RPMI8226 (cell line): ENCODE measurements around the gene WDR4.
A peak's percentile ranks its signal among the peaks of the same experiment; 100 is the strongest.
"Not testable (repeated sequence)": the region's sequence is repeated elsewhere in the genome, so short reads cannot be mapped to it uniquely, and the experiment has no call there.

ENCODE experiments used
- DNase-seq: peaks from one replicate; pipeline ENCODE4 v3.0.0-alpha.2; 2015

Gene WDR4

DNA sequence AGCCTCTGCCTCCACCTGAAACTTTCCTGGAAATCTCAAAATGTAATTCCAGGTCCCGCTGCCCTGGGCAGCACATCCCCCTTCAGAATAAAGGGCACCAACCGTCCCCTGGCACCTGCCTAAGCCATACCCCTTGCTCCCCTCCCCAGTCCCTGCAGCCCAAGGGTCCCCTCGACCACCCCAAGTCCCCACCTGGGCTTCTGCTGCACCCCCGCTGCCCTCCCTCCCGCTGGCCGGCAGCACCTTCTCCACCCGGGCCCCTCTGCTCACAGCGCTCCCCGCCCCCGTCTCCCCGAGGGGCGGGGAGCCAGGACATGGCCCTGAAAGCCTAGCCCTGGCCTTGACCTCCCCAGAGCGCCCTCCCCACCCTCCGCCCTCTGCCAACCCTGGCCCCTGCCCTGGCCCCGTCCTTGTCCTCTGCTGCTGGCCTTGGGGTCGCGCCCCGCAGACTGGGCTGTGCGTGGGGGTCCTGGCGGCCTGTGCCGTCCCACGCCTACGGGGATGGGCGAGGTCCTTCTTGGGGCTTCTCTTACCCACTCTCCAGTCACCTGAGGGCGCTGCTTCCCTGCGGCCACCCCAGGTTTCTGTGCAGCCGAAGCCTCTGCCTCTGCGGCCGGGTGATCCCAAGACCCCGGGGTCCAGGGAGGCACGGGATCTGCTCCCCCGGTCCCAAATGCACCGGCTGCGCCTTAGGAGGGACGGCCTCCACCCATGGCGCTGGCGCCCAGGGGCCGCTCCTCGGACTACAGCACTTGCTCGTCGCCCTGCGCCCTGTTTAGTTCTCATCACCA, 41.7 kb downstream of the WDR4 start:
- no peak for DNase-seq

GRCh38 chr21:42836767-42837301, 42.5 kb downstream of the WDR4 start:
- no peak for DNase-seq

- DNase-seq: no peak
Measured at GRCh38 chr21:42836402-42836666, 43.0 kb downstream of the WDR4 start.

- no peak for DNase-seq
Measured at GRCh38 chr21:42835611-42836401, 43.5 kb downstream of the WDR4 start.

DNA sequence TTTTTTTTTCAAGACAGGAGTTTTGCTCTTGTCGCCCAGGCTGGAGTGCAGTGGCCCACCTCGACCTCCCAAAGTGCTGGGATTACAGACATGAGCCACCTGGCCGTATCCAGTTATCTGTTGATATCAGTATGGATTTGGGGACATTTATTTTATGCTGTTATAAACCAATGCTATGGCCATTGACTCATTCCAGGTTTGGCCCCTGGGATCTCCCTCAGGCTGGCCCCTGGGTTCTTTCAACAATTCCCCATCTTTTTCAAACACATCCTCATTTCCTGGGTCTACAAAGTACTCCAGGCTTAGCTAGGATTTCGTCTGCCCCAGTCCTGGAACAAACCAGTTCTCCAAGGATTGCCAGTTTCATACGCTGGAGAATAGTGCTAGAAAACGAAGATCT, 44.1 kb downstream of the WDR4 start:
- DNase-seq: no peak

DNA sequence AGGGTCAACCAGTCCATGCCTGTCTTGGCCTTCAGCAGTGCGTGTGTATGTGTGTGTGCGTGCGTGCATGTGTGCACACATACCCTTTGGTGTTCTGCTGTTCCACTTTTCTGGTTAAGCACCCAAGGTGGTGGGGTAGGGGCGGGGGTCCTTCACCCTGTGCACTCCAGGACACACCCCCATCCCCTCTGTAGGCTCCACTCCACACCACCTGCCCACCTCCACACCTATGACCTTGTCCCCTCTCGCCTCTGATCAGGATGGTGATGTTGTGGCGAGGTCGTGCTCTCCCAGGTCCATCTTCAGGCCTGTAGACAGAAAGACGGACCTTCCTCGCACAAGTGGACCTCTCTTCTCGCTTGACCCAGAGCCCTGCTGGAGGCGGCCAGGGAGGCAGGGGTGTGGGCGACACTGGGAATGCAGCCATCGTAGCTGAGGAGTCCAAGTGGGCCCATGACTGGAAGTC, 44.6 kb downstream of the WDR4 start:
- no peak for DNase-seq

DNA sequence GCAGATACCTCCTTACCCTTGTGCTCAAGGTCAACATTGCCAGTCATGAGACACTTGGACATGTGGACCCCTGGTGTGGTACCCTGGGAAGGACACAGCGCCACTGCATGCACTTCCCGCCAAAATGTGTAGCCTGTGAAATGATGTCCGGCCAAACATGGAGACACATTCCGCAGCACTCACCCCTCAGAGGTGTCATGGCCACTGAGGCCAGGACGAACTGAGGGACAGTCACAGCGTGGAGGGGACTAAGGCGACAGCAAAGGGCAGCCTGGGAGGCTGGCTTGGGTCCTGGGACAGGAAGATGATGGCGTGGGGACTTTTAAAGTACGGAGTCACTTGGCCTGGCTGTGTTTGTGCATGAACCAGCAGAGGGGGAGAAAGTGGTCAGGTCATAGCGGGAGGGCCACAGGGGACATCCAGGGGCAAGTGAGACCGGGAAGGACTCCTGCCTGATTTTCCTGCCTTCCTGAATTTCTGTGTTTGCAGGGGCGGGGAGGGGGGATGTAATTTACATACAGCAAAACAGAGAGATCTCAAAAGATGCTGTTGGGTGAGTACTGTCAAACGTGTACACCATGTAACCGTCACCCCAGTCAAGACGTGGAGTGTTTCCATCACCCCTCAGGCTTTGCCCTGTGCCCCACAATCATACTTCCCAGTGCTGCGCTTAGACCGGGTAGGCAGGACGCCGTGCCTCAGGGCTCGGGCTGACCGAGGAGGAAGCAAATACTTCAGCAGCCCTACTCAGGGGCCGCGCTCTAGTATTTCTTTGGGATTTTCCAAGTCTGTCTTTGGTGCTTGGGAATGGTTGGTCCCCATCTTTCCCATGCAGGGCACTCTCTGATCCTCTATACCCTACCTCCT, 45.2 kb downstream of the WDR4 start:
- no peak for DNase-seq

DNA sequence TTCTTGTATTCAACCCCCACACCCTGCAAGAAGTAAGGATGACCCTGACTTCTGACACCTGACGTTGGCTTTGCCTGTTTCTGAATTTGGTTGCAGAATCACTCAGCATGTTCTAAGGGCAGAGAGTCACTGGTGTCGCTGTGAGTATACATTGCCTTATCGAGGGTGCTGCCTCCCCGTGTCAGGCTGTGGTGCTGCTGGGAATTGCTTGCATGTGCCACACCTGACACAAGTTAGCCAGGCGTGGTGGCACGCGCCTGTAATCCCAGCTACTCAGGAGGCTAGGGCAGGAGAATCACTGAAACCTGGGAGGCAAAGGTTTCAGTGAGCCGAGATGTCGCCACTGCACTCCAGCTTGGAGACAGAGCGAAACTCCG, 45.9 kb downstream of the WDR4 start:
- peak; percentile 66 for DNase-seq

DNA sequence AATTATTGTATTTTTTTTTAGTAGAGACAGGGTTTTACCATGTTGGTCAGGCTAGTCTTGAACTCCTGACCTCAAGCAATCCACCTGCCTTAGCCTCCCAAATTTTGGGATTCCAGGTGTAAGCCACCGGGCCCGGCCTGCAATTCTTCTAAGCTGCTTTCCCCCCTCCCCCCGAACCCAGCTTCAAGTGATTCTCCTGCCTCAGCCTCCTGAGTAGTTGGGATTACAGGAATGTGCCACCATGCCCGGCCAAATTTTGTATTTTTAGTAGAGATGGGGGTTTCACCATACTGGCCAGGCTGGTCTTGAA, 47.1 kb downstream of the WDR4 start:
- DNase-seq: not testable (repeated sequence)

- peak; percentile 59 for DNase-seq
Measured at GRCh38 chr21:42830456-42831455, 48.6 kb downstream of the WDR4 start.

DNA sequence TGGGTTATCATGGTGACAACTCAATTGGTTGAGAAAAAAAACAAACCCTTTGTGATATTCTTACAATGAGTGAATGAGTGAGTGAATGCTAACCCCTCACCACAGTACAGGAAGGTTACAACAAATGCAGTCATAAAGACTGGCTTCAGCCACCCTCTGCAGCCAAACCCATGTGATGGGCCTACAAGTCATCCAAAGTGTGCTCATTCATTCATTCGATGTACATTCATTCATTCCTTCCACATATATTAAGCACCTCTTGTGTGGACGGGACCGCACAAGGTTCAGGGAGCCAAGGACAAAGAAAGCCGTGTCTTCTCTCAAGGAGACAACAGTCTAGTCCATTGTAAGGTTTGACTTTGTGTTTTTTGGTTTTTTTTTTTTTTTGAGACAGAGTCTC, 49.4 kb downstream of the WDR4 start:
- no peak for DNase-seq

DNA sequence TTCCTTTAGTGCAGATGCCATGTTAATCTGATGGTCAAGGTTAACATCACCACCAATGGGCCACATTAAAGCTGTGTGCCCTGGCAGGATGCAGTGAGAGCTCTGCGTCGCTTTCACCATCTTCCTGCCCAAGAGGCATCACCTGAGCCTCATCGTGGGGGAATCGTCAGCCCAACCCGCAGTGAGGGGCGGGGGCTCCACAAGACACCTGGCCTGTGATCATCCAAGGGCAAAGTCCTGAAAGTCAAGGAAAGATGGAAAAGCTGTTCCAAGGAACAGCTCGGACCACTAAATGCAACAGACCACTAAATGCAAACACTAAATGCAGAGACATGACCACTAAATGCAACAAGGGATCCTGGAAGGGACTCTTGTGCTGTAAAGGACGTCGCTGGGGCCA, 49.9 kb downstream of the WDR4 start:
- no peak for DNase-seq

DNA sequence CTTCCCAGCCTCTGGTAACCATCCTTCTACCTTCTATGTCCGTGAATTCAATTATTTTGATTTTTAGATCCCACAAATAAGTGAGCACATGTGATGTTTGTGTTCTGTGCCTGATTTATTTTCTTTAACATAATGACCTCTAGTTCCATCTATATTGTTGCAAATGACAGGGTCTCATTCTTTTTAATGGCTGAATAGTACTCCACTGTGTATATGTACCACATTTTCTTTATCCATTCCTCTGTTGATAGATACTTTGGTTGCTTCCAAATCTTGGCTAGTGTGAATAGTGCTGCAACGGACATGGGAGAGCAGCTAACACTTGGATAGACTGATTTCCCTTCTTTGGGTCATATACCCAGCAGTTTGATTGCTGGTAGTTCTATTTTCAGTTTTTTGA, 51.8 kb downstream of the WDR4 start:
- no peak for DNase-seq

- DNase-seq: no peak
Measured at GRCh38 chr21:42820616-42821465, 58.5 kb downstream of the WDR4 start.

DNA sequence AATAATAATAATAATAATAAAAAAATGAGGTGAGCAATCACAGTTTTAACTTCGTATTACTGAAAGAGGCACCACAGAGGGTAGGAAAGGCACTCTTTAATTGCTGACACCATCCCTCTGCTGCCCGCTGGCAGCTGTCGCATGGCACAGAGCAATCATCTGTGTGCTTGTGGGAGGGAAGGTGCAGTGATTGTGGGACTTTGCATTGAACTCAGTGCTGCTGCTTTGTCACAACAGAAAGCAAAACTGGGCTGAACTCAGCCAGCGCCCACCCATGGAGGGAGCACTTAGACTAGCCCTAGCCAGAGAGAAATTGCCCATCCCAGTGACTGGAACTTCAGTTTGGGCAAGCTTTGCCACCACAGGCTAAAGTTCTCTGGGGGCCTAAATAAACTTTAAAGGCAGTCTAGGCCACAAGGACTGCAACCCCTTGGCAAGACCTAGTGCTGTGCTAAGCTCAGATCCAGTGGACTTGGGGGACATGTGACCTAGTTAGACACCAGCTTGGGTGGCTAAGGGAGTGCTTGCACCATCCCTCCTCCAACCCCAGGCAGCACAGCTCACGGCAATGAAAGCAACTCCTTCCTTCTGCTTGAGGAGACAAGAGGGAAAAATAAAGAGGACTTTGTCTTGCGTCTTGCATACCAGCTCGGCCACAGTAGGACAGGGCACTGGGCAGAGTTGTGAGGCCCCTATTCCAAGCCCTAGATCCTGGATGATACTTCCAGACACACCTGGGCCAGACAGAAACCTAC, 59.3 kb downstream of the WDR4 start:
- no peak for DNase-seq

DNA sequence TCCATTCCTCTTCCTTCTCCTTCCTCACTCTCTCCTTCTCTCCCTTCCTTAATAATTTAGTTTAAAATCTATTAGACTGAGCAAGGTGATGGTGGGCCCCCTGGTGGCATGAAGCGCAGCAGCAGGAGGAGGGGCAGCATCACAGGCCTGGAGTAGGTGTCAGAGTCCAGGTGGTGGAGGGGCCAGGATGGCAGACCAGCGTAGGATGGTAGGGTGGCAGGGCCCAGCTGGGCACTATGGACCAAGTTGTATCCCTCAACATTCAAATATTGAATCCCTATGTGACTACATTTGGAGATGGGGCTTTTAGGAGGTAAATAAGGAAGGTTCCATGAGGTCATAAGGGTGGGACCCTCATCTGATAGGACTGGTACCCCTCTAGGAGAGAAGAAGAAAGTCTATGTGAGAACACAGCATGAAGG, 61.0 kb downstream of the WDR4 start:
- peak; percentile 59 for DNase-seq

- no peak for DNase-seq
Measured at GRCh38 chr21:42815217-42815616, 64.1 kb downstream of the WDR4 start.

DNA sequence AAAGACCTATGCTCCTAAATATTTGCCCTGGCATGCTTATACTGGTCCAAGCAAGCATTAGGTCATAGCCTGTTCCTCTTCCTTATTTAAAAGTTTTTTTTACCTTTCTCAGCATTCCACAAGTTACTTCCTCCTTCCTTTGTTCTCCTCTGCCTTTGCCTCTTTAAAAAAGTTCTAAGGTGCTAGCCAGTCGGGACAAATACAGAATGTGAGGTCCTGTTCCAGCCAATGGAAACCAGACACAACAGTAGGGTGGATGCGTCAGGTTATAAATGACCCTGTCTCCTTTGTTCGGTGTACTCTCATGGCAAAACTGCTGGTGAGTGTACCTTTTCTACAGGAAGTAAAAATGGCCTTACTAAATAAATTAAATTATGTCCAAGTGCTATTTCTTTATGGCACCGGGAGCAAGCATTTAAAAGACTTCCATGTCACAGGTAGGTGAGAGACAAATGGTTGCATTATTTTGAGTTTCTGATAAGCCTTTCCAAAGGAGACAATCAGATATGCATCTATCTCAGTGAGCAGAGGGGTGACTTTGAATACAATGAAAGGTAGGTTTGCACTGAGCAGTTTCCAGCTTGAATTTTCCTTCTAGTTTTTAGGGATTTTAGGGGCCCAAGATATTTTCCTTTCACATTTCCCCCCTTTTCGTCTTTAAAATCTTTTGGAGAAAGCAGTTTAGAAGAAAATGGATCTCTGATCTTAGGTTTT, 66.7 kb downstream of the WDR4 start:
- not testable (repeated sequence) for DNase-seq

DNA sequence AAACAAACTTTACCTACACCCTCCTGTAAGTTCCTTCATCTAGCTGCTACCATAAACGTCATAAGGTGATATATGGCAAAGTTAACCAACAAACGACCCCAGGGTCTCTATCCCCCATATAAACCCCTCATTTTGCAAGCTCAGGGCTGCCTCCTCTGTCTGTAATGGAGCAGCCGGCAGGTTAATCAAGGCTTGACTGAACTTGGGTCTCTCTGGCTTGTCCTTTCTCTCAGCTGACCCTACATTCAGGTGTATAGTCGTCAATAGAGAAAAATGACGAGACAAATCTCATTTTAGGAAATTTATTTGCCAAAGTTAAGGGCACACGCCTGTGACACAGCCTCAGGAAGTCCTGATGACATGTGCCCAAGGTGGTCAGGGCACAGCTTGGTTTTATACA, 67.4 kb downstream of the WDR4 start:
- no peak for DNase-seq
